Sigmoid colon (tissue), 7 donors: Measurements from ENCODE around the gene GTPBP4. TPM values are rescaled to one million over a fixed set of nuclear protein-coding genes. Genes with fewer than 3 reads are reported as not detected.

Source experiments
- DNase-seq: peaks from one replicate; pipeline ENCODE4 v3.0.0-alpha.2; 2019
- H3K27ac ChIP-seq, 4 donors: fragments of 200-600 bp; sonication (generic); one replicate each; pipeline ENCODE4 v1.5.1; 2016 to 2019; ENCODE audit warnings: mild to moderate bottlenecking in 1 of 4
- H3K27me3 ChIP-seq, 3 donors: fragments of 200-600 bp; sonication (generic); one replicate each; pipeline ENCODE4 v1.5.1; 2019; ENCODE audit warnings: mild to moderate bottlenecking in 1 of 3
- H3K36me3 ChIP-seq, 4 donors: fragments of 200-600 bp; sonication (generic); one replicate each; pipeline ENCODE4 v1.5.1; 2016 to 2019
- H3K4me1 ChIP-seq, 4 donors: fragments of 200-600 bp; sonication (generic); one replicate each; pipeline ENCODE4 v1.5.1; 2017 to 2019
- H3K4me3 ChIP-seq, 4 donors: fragments of 200-600 bp; sonication (generic); one replicate each; pipeline ENCODE4 v1.5.1; 2017 to 2019; ENCODE audit warnings: mild to moderate bottlenecking in 2 of 4, moderate library complexity in 1 of 4
- H3K9me3 ChIP-seq, 4 donors: fragments of 200-600 bp in 3 of 4; sonication (generic) in 3 of 4; one replicate each; pipeline versions ENCODE4 v1.5.1 to v1.6.1; 2013 to 2019
- EP300 ChIP-seq, 4 donors: sonication (generic); formaldehyde crosslinking; IDR thresholded peaks; one replicate each; pipeline ENCODE4 v1.6.1; 2017; ENCODE audit warnings: antibody characterized with exemption in 4 of 4
- POLR2A ChIP-seq, 2 donors: fragments of 450-650 bp; IDR thresholded peaks; one replicate each; pipeline ENCODE4 v1.6.1; 2016; ENCODE audit warnings: antibody characterized with exemption in 2 of 2, mild to moderate bottlenecking in 2 of 2, moderate library complexity in 2 of 2
- POLR2AphosphoS5 ChIP-seq, 4 donors: sonication (generic); formaldehyde crosslinking; IDR thresholded peaks; one replicate each; pipeline ENCODE4 v1.6.1; 2017; ENCODE audit warnings: antibody characterized with exemption in 4 of 4
- WGBS, 2 donors: extraction: QIAGEN DNeasy Blood & Tissue Kit; methylation state at CpG; one replicate each; pipeline ENCODE4 v1.1.7; 2013; 5-methylcytosine and 5-hydroxymethylcytosine counted together
- intact Hi-C: fragments of 100-400 bp; cut with DNase I; formaldehyde crosslinking; loops from one replicate; pipeline ENCODE4 v1.15.1; 2023
- polyA plus RNA-seq, 3 donors: library from polyadenylated mRNA; stranded (reverse); fragments of 200-250 nt; gene quantifications; one replicate each; pipeline ENCODE4 v1.2.3, GENCODE V29; 2013
- total RNA-seq, 4 donors: library from RNA; depleted of rRNA; stranded (reverse); fragments of >200 nt; gene quantifications; one replicate each; pipeline ENCODE4 v1.1.0, GENCODE V29; 2016
- TF ChIP-seq, protein P1 (sequence below), 4 experiments: fragments of 450-650 bp in 3 of 4; fragments of 200-600 bp in 1 of 4; IDR thresholded peaks; one replicate each; pipeline ENCODE4 v1.5.1; 2016 to 2019; ENCODE audit warnings: antibody characterized with exemption in 4 of 4, mild to moderate bottlenecking in 3 of 4, moderate library complexity in 2 of 4
- donor health status: healthy with polysubstance abuse.
- donor health status: Bipolar disorder and iron deficiency.
- donor health status: healthy.

The GTPBP4 gene
- total and polyA plus RNA-seq, 7 donors: 8.1 to 38.7 (median 16.8) TPM

DNA sequence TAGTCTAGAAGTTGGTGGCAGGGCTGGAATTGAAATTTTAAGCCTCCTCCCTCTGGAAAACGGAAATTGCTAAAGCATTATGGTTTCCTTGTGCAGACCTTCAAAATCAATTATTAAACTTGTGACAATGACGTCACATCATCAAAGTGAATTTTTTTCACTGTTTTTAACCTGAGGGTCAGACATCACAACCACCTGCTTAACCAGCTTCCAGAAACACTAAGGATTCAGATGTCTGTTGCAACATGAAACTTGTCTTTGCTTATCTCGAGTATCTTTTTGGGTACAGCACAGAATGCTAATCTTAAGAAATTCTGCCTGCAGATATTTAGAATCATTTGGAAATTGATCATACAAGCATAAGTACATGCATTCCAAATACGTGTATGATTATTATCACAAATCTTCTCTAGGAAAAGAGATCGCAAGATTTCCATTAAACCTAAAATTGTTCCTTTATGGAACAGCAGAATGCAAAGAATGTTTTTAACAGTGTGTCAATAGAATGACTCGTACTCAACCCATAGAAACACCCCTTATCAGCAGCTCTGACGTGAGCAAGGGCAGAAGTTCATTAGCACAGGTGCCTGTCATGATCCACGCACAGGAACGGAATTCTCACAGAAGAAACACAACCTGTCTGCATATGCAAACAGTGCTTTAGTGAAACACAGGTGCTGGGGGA, 4.1 kb upstream of the GTPBP4 start:
- no peak overlapping the region for H3K27ac ChIP-seq
- H3K9me3 ChIP-seq: peaks cover 0 to 11% (median under 1%) of the 10 kb centered on the region in 4 donors
- WGBS, 2 donors: 76 to 87% methylated on average over 9 of the region's 9 CpGs
- no peaks in the 10 kb centered on the region for H3K36me3 ChIP-seq
- peaks cover 0 to 17% (median 12%) of the 10 kb centered on the region in 4 donors for H3K4me1 ChIP-seq
- no peak overlapping the region for H3K4me3 ChIP-seq
- DNase-seq: no peak
- no peaks in the 10 kb centered on the region for H3K27me3 ChIP-seq
- intact Hi-C loops: no loop called here
- TF ChIP-seq, protein P1, sequence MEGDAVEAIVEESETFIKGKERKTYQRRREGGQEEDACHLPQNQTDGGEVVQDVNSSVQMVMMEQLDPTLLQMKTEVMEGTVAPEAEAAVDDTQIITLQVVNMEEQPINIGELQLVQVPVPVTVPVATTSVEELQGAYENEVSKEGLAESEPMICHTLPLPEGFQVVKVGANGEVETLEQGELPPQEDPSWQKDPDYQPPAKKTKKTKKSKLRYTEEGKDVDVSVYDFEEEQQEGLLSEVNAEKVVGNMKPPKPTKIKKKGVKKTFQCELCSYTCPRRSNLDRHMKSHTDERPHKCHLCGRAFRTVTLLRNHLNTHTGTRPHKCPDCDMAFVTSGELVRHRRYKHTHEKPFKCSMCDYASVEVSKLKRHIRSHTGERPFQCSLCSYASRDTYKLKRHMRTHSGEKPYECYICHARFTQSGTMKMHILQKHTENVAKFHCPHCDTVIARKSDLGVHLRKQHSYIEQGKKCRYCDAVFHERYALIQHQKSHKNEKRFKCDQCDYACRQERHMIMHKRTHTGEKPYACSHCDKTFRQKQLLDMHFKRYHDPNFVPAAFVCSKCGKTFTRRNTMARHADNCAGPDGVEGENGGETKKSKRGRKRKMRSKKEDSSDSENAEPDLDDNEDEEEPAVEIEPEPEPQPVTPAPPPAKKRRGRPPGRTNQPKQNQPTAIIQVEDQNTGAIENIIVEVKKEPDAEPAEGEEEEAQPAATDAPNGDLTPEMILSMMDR (IDR thresholded peaks at IDR 0.05): no peak
- TF ChIP-seq EP300 (IDR thresholded peaks at IDR 0.05) (no peak), POLR2AphosphoS5 (IDR thresholded peaks at IDR 0.05) (no peak), POLR2A (IDR thresholded peaks at IDR 0.05) (no peak)

DNA sequence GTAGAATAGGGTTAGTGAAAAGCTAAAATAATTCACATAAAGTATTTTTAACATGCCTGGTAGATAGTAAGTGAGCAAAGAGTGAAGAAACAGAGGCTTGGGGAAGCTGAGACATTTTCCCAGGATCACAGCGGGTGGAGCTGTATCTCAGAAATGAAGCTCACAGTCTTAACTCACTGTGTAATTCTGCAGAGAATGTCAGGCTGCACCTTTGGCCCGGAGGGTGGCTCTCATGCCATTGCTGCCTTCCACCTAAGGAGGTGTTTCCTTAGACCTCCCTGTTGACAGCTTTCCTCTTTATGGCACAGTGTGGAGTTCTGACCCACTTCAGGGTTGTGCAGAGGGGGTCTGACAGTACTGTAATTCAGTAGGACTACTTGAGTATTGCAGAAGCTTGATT, 2.9 kb upstream of the GTPBP4 start:
- 93 to 98% methylated on average over 2 of the region's 2 CpGs for WGBS, 2 donors
- DNase-seq: no peak

DNA sequence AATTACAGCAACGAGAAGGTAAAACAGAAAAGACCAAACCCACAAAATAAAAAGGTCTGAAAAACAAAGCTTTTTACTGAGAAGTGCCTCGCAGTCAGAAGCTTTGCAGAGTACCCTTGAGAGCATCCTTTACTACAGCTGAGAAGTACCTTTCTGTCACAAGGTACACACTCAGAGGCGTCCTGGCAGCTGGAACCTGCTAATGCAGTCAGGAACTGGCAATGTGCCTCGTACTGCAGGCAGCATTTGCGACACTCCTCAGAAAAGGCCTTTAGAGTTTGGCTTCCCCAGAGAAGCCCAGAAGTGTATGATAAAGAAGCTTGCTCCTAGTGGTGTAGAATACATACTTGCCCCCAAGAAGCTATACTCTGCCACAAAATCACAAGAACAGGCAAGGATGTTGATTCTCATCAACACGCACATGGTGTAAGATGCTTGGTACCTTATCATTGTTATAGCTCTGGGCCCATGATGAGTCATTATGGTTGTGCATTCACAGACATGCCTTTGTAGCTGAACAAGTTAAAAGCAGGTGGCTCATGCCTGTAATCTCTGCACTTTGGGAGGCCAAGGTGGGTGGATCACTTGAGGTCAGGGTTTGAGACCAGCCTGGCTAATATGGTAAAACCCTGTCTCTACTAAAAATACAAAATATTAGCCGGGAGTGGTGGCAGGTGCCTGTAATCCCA, 2.0 kb upstream of the GTPBP4 start:
- DNase-seq: no peak

More for the DNA sequence above, 2.9 kb upstream of the GTPBP4 start:
- no peak overlapping the region for H3K27ac ChIP-seq
- peaks cover 0 to 27% (median 22%) of the 10 kb centered on the region in 4 donors for H3K4me1 ChIP-seq
- H3K27me3 ChIP-seq: no peaks in the 10 kb centered on the region
- no peaks in the 10 kb centered on the region for H3K36me3 ChIP-seq
- no peak overlapping the region for H3K4me3 ChIP-seq
- H3K9me3 ChIP-seq: peaks cover 0 to 6% (median 0%) of the 10 kb centered on the region in 4 donors
- TF ChIP-seq POLR2AphosphoS5 (IDR thresholded peaks at IDR 0.05): no peak
- no peak for TF ChIP-seq POLR2A (IDR thresholded peaks at IDR 0.05)
- TF ChIP-seq EP300 (IDR thresholded peaks at IDR 0.05): no peak
- TF ChIP-seq, protein P1 (IDR thresholded peaks at IDR 0.05): no peak
- intact Hi-C loops: loop anchor here (5.0 kb wide), 1 partner anchor 62 kb away; the partner anchor contains the start of gene IDI1

DNA sequence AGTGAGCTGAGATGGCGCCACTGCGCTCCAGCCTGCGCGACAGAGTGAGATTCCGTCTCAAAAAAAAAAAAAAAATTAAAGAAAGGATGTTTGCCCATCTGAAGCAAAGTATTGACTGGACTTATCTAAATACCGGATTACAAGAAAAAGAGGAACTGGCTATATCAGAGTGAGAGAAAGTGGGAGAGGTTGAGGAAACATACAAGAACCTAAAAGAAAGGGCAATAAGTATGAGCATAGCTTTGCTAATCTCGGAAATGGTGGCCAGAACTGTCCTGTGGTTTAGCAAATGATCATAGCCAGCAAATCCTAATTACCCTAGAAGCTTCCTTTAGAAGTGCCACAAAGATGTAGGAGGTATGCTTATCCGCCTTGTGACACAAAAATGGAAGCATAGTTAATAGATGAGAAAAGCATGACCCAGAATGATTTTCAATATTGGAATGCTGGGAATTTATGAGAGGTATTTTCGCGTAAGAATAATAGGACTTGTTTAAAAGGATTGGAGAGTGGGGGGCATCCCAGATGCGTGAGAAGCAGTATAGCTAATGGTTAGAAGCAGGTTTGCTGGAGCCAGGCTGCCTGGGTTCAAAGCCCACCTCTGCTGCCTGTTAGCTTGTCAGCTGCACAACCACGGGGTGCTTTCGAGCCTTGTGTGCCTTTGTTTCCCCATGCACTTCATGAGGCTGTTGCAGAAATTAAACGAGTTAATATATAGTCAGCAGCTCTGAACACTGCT, 1.2 kb upstream of the GTPBP4 start:
- 71 to 76% methylated on average over 14 of the region's 14 CpGs for WGBS, 2 donors
- DNase-seq: no peak
- TF ChIP-seq, protein P1 (IDR thresholded peaks at IDR 0.05): no peak
- TF ChIP-seq EP300 (IDR thresholded peaks at IDR 0.05) (no peak), POLR2AphosphoS5 (IDR thresholded peaks at IDR 0.05) (no peak), POLR2A (IDR thresholded peaks at IDR 0.05) (no peak)
- Histone ChIP-seq H3K4me3 (peak overlapping the region; percentile 76 to 97 (median 96)), H3K36me3 (no peaks in the 10 kb centered on the region), H3K4me1 (peaks cover 0 to 27% (median 23%) of the 10 kb centered on the region in 4 donors), H3K27ac (peak overlapping the region; percentile 93 to 97 (median 94)), H3K9me3 (no peaks in the 10 kb centered on the region), H3K27me3 (no peaks in the 10 kb centered on the region)
- intact Hi-C loops: loop anchor here (5.0 kb wide), 1 partner anchor 60 kb away; the partner anchor contains the start of gene IDI1

More for the DNA sequence above, 2.0 kb upstream of the GTPBP4 start:
- Histone ChIP-seq H3K27me3 (no peaks in the 10 kb centered on the region), H3K27ac (no peak overlapping the region), H3K4me3 (no peak overlapping the region), H3K4me1 (peaks cover 0 to 27% (median 23%) of the 10 kb centered on the region in 4 donors), H3K36me3 (no peaks in the 10 kb centered on the region), H3K9me3 (no peaks in the 10 kb centered on the region)
- intact Hi-C loops: loop anchor here (5.0 kb wide), 1 partner anchor 61 kb away; the partner anchor contains the start of gene IDI1
- TF ChIP-seq EP300 (IDR thresholded peaks at IDR 0.05) (no peak), POLR2A (IDR thresholded peaks at IDR 0.05) (no peak), POLR2AphosphoS5 (IDR thresholded peaks at IDR 0.05) (no peak)
- TF ChIP-seq, protein P1 (IDR thresholded peaks at IDR 0.05): no peak
- WGBS, 2 donors: 85 to 92% methylated on average over 7 of the region's 7 CpGs
